AML-193 (cell line): Measurements from ENCODE around the gene OR2V1.
"Not testable (repeated sequence)": the region's sequence is repeated elsewhere in the genome, so short reads cannot be mapped to it uniquely, and the experiment has no call there.

Source experiments
- DNase-seq, 2 experiments: peaks; one replicate each; lab custom pipeline; 2025; lab: John Stamatoyannopoulos, UW

Gene OR2V1, protein sequence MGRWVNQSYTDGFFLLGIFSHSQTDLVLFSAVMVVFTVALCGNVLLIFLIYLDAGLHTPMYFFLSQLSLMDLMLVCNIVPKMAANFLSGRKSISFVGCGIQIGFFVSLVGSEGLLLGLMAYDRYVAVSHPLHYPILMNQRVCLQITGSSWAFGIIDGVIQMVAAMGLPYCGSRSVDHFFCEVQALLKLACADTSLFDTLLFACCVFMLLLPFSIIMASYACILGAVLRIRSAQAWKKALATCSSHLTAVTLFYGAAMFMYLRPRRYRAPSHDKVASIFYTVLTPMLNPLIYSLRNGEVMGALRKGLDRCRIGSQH

DNA sequence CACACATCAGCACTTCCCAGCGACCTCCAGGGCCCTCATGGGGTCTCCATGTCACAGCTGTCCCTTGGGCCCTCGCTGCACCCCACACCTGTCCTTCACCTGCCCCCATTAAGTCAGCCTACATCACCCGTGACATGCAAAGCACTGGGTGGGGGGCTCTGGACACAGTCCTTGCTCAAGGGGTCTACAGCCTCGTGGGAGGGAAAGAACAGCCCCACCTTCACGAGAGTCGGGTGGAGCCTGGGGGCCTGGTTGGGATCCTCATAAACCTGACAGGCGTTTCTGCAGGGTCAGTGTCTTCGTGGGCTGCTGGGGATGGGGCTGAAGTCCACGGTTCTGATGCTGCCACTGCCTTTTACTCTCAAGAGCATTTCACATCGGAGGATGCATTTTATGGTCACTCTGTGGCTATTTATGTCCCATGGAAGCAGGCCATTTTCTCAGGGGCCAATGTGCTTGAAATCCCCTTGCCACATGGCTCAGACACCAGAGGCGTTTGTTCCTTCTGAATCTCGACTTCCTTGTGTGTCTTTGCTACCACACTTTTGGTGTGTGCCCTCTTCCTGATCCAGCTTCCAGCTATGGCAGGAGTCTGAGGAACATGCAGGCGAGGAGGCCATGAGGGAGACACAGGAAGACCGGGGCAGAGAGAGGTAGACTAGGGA, at the start of gene OR2V1:
TSS of gene OR2V1 (minus strand) at position 338 of the 665 bp plus-strand sequence. CDS start 5,865 bp downstream, outside the sequence.
- no peak for DNase-seq

DNA sequence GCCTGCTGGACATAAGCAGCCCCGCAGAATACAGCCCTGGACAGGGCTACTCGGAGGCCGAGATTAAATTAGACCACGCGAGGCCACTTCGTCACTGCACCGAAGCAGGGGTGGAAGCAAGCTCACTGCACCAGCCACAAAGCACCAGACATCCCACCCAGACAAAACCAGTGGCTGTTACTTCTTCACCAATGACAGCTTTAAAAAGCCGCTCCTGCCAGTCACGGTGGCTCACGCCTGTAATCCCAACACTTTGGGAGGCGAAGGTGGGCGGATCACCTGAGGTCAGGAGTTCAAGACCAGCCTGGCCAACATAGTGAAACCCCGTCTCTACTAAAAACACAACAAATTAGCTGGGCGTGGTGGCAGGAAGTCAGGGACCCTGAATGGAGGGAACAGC, 46.6 kb upstream of the OR2V1 start:
- DNase-seq = not testable (repeated sequence)

DNA sequence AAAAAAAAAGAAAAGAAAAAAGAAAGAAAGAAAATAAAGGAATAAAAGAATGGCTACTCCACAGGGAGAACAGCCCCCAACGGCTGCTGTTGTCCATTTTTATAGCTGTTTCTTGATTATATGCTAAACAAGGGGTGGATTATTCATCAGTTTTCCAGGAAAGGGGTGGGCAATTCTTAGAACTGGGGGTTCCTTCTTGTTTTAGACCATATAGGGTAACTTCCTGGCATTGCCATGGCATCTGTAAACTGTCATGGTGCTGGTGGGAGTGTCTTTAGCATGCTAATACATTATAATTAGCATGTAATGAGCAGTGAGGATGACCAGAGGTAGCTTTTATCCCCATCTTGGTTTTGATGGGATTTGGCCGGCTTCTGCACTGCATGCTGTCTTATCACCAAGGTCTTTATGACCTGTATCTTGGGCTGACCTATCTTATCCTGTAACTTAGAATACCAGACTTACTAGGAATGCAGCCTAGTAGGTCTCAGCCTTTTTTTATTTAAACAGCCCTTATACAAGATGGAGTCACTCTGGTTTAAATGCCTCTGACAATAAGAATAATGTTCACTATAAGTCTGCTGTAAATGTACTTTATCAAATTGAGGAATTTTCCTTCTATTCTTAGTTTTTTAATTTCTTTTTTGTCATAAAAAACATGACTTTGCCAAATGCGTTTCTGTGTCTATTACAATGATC, 45.4 kb upstream of the OR2V1 start:
- DNase-seq = no peak

DNA sequence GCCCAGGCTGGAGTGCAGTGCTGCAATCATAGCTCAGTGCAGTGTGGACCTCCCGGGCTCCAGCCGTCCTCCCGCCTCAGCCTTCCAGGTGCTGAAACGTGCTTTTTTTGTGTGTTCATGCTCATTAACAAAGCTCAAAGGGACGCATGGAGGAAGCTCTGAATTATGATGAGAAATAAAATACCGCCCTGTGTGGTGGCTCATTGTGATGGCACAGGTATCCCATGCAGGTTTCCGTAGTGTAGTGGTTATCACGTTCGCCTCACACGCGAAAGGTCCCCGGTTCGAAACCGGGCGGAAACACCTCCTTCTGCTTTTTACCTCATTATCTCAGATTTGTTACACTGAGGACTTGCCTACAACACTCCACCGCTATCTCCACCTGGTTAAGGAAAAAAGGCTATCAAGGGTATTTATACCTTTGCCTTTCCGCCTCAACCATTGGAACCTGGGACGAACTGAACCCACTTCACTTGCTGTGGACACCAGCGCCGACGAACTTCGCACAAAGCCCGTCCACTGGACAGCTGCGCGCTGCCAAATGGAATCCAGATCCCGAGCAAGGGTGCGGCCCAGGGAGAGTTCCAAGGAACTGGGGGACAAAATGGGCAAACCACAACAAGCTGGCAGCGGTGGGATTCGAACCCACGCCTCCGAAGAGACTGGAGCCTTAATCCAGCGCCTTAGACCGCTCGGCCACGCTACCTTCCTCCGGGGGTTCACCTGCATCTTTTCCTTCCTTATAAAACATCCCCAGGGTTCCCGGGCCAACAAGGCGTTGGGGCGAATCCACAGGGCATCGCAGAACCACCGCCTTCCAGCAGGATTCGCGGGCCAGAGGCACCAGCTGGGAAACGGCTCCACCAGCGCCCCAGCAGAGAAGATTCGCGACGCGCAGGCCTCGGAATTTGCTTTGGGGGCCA, 42.7 kb upstream of the OR2V1 start:
- no peak for DNase-seq

DNA sequence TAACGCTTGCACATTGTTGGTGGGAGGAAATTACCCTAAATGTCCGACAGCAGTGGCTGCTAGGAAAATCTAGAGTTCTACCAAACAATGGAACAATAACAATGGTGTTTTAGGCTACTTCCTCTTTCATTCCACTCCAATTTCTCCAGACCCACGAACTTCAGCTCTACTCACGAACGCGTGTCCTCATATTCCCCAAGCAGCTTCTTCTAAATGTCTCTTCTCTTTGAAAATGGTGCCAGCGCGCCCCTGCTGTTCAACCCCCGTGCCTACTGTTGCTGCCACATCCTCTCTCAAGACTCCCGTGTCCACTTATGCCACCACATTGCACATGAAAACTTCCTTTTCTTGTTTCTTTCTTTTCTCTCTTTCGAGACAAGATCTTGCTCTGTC, 42.1 kb upstream of the OR2V1 start:
- DNase-seq = no peak

DNA sequence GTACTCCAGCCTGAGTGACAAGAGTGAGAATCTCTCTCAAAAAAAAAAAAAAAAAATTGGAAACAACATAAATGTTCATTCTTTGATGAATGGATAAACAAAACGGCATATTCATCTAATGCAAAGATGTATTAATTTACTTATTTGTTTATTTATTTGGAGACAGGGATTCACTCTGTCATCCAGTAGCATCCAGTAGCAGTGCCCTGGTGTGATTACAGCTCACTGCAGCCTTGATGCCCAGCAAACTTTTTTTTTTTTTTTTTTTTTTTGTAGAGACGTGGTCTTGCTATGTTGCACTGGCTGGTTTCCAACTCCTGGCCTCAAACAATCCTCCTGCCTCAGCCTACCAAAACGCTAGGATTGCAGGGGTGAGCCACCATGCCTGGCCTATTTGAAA, 40.8 kb upstream of the OR2V1 start:
- DNase-seq = no peak

DNA sequence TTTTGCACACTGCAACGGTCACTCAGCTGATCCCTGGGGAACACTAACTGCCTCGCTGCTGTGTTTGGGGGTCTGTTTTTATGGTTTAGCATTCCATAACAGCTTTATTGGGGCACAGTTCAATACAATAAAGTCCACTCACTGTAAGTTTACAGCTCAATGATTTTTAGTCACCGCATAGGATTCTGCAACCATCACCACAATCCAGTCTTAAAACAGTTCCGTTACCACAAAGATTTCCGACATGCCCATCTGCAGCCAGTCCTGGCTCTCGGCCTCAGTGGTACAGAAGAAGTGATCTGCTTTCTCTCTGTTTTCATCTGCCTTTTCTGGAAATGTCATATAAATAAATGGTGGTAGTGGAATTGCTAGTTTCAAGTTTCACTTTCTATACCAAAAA, 40.0 kb upstream of the OR2V1 start:
- DNase-seq = no peak

DNA sequence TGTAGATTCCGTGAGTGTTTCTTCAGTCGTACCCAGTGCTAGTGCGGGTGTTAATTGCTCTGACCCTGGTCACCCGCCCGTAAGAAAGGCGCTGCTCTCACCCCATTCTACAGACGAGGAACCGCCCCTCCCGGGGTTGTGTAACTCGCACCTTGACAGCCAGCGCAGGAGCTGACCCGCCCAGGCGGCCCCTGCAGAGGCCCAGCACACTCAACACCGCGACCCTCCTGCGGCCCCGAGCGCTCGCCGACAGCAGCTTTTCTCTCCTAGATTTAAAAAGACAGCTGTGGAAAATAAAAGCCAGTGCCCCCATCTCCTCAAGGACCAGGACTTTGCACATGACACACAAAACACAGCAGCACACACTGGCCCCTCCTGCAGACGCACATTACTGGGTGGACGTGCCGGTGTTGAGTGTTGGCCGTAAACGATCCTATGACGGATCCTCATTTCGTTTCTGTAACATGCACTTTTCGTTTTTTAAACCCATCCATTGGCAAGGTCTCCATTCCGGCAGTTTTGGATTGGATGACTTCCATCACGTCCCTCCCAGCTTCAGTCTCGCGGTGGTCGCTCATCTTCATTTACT, 39.4 kb upstream of the OR2V1 start:
- no peak for DNase-seq

DNA sequence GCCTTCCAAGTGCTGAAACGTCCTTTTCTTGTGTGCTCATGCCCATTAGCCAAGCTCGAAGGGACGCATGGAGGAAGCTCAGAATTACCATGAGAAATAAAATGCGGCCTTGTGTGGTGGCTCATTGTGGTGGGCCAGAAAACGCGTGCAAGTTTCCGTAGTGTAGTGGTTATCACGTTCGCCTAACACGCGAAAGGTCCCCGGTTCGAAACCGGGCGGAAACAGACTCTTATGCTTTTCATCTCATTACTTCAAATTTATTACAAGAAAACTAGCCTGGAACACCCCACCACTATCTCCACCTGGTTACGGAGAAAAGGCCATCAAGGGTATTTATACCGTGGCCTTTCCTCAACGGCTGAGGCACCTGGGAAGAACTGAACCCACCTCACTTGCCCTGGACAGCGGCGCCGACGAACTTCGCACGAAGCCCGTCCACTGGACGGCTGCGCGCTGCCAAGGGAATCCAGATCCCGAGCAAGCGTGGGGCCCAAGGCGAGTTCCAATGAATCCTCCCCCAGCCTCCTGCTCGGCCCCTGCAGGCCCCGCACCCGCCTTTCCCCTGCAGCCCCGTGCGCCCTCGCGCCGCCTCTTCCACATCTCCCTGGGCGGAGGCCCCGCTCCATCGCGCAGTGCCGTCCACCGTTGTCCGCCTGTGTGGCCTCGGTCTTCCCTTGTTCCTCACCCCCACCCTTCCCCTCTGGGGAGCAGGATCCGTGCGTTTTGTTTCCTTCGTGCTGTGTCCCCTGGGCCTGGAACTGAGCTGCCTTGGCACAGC, 38.7 kb upstream of the OR2V1 start:
- DNase-seq = not testable (repeated sequence)

DNA sequence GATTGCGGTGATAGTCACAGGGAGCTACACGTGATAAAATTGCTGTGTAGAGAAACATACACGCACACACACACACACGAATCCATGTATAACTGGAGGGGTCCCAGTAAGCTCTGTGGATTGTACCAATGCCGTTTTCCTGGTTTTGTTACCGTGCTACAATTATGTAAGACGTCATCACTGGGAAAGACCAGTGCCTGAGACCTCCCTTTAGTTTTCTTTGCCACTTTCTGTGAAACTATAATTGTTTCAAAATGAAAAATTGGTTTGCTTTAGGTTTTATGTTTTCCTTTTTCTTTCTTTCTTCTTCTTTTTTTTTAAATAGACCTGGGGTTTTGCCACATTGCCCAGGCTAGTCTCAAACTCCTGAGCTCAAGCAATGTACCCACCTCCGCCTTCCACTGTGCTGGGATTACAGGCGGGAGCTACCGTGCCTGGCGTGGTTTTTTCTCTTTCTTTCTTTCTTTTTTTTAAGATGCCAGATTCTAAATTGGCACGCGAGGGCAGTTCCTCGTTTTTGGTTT, 37.7 kb upstream of the OR2V1 start:
- no peak for DNase-seq

DNA sequence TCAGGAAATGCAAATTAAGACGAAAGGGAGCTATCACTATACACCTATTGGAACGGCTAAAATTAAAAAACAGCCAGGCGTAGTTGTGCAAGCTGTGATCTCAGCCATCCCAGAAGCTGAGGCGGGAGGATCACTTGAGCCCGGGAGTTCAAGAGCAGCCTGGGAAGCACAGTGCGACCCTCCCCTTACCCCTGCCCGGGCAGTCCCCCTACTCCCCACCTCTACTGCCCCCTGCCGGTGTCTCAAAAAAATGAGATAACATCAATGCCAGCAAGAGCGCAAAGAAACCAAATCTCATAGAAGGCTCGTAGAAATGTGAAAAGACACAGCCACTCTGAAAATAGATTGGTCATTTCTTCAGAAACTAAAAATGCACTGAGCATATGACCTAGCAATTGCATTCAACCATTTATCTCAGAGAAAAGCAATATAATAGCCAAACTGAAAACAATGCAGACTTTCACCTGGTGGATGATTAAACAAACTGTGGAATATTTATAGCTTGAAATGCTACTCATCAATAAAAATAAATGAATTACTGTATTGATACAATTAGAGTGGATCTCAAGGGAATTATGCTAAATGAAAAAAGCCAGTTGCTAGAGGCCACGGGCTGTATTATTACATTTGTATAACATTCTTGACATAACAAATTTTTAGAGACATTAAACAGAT, 37.0 kb upstream of the OR2V1 start:
- peak in 1 of 2 experiments; percentile 4 for DNase-seq

DNA sequence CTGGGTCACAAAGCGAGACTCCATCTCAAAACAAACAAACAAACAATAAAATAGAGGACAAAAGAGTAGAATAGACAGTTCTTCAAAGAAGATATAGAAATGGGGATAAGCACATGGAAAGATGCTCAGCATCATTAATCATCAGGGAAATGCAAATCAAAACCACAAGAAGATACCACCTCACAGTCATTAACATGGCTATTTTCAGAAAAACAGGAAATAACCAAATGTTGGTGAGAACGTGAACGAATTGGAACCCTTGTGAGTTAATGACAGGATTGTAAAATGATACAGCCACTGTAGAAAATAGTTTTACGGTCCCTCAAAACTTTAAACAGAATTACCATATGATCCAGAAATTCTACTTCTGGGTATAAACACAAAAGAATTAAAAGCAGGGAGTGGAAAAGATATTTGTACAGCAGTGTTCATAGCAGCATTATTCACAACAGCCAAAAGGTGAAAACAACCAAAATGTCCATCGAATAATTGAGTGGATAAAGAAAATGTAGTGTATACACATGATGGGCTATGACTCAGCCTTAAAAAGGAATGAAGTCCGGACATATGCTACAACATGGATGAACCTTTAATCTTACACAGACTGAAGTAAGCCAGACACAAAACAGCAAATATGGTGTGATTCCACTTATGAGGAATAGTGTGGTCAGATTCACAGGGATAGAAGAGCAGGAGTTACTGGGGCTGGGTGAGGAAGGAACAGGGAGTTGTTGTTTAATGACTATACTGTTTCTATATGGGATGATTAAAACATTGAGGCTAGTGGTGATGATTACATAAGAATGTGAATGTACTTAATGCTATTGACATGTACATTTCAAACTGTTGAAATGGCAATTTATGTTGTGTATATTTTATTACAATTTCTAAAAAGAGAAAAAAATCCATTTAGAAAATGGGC, 36.1 kb upstream of the OR2V1 start:
- DNase-seq = no peak

DNA sequence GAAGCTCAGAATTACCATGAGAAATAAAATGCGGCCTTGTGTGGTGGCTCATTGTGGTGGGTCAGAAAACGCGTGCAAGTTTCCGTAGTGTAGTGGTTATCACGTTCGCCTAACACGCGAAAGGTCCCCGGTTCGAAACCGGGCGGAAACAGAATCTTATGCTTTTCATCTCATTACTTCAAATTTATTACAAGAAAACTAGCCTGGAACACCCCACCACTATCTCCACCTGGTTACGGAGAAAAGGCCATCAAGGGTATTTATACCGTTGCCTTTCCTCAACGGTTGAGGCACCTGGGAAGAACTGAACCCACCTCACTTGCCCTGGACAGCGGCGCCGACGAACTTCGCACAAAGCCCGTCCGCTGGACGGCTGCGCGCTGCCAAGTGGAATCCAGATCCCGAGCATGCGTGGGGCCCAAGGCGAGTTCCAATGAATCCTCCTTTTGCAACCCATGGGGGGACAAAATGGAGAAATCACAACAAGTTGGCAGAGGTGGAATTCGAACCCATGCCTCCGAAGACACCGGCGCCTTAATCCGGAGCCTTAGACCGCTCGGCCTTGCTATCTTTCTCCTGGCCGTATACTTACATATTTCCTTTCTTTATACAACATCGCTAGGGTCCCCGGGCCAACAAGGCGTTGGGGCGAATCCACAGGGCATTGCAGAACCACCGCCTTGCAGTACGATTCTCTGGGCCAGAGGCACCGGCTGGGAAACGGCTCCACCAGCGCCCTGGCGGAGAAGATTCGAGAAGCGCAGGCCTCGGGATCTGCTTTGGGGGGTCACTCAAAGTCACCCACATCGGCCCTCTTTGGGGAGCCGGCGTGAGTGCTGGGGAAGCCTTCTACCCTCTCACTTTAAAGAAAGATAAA, 33.3 kb upstream of the OR2V1 start:
- no peak for DNase-seq

DNA sequence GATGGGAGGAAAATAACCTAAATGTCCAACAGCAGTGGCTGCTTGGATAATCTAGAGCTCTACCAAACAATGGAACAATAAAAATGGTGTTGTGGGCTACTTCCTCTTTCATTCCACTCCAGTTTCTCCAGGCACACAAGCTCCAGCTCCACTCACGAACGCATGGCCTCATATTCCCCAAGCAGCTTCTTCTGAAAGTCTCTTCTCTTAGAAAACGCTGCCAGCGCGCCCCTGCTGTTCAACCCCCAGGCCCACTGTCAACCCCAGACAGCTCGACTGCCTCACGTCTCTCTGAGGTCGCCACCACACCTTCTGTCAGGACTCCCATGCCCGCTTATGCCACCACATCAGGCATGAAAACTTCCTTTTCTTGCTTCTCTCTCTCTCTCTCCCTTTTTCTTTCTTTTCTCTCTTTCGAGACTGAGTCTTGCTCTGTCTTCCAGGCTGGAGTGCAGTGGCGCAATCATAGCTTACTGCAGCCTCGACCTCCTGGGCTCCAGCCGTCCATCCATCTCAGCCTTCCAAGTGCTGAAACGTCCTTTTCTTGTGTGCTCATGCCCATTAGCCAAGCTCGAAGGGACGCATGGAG, 32.6 kb upstream of the OR2V1 start:
- no peak for DNase-seq

DNA sequence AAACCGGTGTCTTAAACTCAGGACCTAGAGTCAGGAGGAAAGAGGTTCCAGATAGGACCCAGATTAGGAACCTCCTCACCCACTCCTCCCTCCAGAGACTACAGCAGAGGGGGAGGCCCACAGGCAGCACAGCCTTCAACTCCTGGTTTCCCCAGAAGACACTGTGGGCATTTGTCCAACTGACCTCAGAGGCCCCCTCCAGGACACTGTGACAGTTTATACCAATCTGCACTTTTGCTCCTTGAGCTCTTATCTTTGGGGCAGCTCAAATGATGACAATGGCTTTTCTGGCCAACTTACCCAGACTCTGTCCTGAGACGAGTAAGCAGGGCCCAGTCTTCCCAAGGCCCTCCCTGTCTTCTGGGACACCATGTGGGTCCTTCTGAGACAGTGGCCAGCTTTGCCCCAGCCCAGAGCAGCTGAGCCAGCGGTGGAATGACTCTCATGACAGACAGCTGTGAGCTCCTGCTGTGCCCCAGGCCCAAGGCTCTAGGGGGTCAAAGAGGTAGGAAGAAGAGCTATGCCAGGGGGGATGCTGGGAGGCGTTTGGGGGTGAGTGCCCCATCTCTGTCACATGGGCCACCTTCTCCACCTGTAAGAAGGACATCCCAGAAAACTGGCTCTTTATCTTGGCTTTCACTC, 30.7 kb upstream of the OR2V1 start:
- DNase-seq = no peak

DNA sequence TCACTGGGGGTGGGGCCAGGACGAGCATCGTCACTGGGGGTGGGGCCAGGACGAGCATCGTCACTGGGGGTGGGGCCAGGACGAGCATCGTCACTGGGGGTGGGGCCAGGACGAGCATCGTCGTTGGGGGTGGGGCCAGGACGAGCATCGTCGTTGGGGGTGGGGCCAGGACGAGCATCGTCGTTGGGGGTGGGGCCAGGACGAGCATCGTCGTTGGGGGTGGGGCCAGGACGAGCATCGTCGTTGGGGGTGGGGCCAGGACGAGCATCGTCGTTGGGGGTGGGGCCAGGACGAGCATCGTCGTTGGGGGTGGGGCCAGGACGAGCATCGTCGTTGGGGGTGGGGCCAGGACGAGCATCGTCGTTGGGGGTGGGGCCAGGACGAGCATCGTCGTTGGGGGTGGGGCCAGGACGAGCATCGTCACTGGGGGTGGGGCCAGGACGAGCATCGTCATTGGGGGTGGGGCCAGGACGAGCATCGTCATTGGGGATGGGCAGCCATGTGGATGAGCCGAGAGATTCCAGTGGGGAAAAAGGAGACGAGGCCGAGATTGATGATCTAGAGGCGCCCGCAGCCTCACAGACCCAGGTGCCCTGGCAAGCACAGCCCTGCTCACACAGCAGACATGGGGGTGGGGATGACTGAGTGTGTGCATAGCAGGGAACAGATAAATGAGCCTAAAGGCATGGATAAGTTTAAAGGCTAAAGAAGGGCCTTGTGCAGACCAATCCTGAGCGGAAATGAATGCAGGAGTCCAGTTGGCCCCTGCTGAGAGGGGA, 30.0 kb upstream of the OR2V1 start:
- not testable (repeated sequence) for DNase-seq
